GM19452 (cell line): ENCODE measurements around the gene L3MBTL3.

Source experiments
- ATAC-seq: cut with Tn5 transposase; IDR thresholded peaks from one replicate; pipeline ENCODE4 v1.9.1; 2021; ENCODE audit not compliant: unreplicated experiment

L3MBTL3 gene

DNA sequence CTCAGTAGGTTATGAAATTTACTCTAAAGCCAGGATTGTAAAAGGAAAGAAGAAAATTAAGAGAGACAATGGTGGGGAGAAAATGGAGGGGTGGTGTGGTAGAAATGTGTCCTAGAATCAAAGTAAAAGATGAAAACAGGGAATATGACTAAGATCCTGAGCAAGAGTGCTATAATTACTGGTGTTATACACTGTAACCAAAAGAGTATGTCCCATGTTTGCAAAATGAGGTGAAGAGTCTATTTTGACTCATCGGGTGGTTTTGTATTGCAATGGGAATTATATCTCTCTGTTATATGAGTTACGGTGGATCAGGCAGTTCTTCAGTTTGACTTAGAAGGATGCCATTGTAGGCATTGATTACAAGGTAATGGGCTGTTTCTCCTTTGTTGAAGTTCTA lies 8.5 kb downstream of the L3MBTL3 start:
- ATAC-seq: no peak

GRCh38 chr6:130027948-130028347 lies 9.6 kb downstream of the L3MBTL3 start:
- ATAC-seq: peak; percentile 83

GRCh38 chr6:130029163-130029562 lies 10.8 kb downstream of the L3MBTL3 start:
- ATAC-seq: no peak

DNA sequence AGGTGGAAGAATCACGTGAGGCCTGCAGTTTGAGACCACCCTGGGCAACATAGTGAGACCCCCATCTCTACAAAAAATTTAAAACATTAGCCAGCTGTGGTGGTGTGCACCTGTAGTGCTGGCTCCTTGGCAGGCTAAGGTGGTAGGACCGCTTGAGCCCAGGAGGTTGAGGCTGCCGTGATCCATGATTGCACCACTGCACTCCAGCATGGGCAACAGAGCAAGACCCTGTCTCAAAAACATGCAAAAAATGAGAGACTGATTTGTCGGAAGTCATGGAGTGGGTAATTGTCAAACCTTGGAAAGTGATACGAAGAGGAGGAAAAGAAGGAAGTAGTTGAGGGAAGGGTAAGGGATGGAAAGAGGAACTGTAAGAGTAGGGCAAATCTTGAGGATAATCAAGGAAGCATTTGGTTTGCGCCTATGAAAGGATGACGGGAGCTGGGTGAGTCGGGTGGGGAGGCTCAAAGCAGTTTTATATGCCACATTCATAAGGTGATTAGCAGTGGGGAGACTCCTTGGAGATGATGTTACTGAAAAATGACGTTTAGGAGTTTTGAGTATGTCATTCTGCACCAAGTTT lies 14.5 kb downstream of the L3MBTL3 start:
- ATAC-seq: no peak

- no peak for ATAC-seq
These were observed 15.6 kb downstream of the L3MBTL3 start for GRCh38 chr6:130033949-130034348.

DNA sequence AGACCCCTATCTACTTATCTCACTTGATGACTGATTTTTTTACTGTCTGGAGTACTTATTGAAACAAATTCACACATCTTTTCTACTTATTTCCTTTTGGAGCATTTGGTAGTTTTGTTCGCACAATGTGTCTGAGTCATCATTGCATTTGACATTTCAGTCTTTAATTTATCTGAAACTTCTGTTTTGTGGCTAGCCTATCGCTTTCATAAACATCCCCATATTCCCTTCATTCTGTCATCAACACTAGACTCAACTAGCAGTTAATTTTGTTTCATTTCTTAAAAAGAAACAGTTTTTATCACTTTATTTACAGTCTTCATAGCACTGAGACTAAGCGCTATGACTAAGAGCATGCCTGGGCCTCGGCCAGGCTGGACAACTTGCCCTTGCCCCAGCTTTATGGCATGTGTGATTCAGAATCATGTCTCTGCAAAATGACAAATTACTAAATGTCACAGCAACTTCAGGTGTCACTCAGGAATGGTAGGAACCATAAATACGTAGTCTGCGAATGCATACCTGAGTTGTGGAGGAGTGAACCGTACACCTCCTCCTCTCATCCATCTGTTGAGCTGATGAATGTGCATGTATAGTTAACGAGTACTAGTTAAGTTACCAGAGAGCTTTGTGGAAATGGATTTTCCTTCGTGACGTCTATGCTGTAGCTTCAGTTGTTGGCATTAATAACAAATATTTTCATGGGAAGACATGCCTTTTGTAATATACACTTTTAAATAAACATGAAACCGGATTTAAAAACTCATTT lies 16.2 kb downstream of the L3MBTL3 start:
- no peak for ATAC-seq

DNA sequence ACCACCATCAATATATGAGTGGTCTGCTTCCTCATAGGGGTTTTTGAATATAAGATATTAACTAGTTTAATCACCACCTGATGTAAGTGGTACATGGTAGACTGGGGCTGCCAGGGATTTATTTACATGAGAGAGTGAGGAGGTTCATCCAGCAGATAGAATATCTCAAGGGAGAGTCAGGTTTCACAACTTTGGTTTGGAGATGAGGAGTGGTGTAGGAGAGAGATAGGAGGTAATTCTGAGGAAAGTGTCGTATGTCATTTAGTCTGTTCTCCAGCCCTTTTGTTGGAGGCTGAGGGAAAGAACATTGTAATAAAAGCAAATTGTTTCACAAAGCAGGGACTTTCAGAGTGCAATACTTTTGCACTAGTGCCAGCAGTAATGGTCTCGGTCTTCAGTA lies 16.8 kb downstream of the L3MBTL3 start:
- no peak for ATAC-seq

DNA sequence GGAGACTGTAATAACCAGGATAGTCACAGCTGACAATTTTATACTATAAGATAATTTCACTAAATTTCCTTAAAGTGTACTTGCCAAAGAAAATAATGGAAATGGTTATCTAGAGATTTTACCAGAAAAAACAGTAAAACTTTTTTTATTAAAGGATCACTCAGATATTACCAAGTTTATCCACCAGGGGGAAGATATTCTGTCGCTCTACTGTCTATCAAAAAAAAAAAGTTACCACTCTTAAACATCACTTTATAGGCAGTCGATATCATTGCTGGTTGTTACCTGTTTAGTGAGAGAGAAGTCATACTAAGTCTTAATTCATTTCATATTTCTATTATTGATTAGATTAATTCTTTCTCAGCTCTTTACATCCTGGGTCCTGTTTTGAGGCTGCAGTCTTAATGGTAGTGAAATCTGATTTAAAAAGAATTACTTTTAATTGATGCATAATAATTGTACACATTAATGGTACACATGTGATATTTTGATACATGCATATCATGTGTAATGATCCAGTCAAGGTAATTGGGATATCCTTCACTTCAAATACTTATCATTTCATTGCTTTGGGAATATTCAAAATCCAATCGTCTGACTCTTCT lies 18.9 kb downstream of the L3MBTL3 start:
- ATAC-seq: no peak

DNA sequence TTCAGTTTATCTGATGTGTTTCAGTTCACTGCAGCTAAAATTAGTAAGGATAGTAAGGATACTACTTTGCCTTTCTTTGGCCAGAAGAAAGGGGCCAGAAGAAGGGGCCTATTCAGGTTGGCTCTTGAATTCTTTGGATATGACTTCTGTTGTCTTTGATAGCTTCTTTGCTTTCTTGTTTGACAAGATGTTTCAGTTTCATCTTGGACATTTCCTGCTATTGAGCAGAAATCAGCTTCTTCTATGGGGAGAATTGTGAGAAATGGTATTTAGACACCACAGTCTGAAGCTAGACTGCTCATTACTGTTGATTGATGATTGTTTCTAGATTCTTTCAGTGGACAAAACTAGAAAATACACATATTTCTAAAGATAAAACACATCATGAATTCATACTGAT lies 23.2 kb downstream of the L3MBTL3 start:
- no peak for ATAC-seq

DNA sequence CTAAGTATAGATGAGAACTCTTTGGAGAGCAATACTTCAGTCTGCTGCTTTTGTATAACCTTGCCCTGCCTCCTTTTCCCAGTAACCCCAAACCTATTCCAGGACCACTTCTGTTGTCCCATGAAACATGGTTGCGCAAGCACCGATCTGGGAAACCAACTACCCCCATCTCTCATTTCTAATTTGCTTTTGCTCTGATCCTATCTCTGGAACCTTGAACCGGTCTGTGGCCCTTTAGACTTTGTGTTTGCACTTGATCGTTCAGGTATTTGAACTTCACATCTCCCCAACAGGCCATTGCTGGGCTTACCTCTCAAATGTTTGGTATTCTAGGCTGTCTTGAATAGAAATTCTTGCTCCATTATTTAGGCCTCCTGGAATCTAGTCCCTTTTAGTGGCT lies 25.0 kb downstream of the L3MBTL3 start:
- no peak for ATAC-seq

DNA sequence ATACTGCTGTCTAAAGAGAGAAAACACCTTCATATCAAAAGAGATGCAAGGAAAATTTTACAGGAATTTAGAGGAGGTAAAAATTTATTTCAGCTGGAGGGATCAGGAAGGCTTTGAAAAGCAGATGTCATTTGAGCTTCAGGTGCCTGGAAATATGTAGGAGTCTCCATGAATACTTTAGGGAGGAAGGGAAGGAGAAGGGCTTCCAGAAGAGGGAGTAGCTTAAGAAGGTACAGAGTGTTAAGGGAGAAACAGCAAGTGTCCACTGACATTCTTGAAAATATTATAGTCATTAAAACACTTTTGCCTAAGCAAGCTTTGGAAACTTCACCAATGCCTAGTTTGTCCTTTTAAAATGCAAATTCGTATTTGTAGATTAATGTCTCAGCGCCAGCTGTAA lies 27.2 kb downstream of the L3MBTL3 start:
- no peak for ATAC-seq

DNA sequence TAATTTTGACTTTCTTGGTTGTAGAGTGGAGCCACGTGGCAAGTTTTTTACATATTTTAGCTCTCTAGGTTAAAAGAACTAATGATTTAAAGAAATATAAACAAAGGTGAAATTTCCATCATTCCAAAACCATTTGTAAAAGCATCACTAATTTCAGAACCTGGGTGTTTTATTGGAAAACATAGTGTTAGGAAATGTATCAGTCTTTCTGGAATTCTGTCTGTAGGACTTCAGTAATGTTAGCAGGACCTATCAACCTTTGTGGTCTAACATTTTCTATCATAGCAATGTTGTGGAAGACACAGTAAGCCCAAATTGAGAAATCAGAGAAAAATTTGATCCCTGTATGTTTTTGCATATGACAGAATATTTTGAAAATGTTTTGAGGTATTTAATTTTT lies 28.3 kb downstream of the L3MBTL3 start:
- no peak for ATAC-seq

- no peak for ATAC-seq
These were observed 29.0 kb downstream of the L3MBTL3 start for GRCh38 chr6:130047088-130047995.

DNA sequence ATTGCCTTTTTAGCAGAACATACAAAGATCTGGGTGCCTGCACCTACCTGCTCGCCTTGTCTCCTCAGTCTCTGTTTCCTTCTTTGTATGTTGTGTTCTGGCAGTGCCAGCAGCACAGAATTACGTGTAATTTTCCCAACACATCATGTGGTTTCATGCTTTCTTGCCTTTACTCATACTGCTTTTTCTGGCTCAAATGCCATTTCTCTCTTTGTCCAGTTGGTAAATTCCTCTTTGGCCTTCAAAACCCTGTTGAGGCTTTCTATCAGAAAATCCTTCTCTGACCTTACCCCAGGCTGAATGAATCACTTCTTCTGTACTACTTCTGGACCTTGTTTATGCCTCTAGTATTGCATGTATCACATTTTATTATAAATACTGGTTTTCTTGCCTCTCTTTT lies 31.8 kb downstream of the L3MBTL3 start:
- ATAC-seq: no peak

GRCh38 chr6:130054725-130055124 lies 36.3 kb downstream of the L3MBTL3 start:
- no peak for ATAC-seq

DNA sequence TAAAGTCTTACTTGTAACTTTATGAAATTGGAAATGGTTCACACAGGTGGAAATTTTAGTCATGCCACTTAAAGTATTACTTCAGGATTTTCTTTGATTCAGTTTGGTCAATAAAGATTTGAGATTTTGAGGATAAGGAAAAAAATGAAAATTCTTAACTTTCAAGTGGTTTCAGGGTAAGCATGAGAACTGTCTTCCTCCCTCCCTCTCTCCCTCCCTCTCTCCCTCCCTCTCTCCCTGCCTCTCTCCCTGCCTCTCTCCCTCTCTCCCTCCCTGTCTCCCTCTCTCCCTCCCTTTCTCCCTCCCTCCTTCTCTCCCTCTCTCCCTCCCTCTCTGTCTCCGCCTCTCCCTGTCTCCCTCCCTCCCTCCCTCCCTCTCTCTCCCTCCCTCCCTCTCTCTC lies 36.9 kb downstream of the L3MBTL3 start:
- ATAC-seq: no peak

GRCh38 chr6:130057495-130057894 lies 39.1 kb downstream of the L3MBTL3 start:
- ATAC-seq: no peak

- ATAC-seq: no peak
These were observed 45.4 kb downstream of the L3MBTL3 start for GRCh38 chr6:130063806-130064205.

- ATAC-seq: no peak
These were observed 47.3 kb downstream of the L3MBTL3 start for GRCh38 chr6:130065609-130066156.

GRCh38 chr6:130069485-130069884 lies 51.1 kb downstream of the L3MBTL3 start:
- no peak for ATAC-seq

DNA sequence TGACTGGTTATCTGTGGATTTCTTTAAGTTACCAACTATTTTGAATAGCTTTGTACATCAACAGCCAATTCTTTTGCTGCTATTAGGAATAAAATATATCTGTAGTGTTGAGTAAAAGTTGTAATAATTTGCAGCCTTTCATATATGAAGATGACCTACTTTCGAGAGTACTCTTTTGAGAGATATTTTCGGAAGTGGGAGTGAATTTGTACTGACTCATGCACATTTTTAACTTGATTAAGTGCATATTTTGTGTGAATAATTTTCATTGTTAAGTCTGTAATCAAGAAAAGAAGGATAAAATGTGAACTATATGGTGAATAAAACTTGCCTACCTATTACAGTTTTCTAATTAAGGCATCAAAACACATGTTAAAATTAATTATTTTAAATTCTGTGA lies 51.9 kb downstream of the L3MBTL3 start:
- no peak for ATAC-seq
